ENCODE data around the gene ORMDL2.

ORMDL2 gene

GRCh38 chr12:55852740-55853139 lies 34.9 kb downstream of the ORMDL2 start:
- Histone ChIP-seq H3K9me2 (replicated peaks; ENCODE audit: insufficient read depth, low read length) (no peaks in the 10 kb centered on the region), H3K9me3 (replicated peaks; ENCODE audit: insufficient read depth, low read length) (no peaks in the 10 kb centered on the region), H3K4me3 (ENCODE audit: low read length) (no peak overlapping the region), H3K36me3 (replicated peaks; ENCODE audit: insufficient read depth, low read length) (no peaks in the 10 kb centered on the region), H3K9ac (ENCODE audit: low read length) (no peak overlapping the region), H2AFZ (ENCODE audit: low read length) (no peak overlapping the region), H3K79me2 (ENCODE audit: low read length) (no peaks in the 10 kb centered on the region), H3K4me2 (ENCODE audit: low read depth, low read length) (no peak overlapping the region), H3F3A (ENCODE audit: insufficient read depth, low read length) (no peaks in the 10 kb centered on the region), H4K20me1 (ENCODE audit: insufficient read depth, low read length) (no peaks in the 10 kb centered on the region), H3K4me1 (ENCODE audit: low read length) (no peaks in the 10 kb centered on the region), H3K27me3 (replicated peaks; ENCODE audit: insufficient read depth, low read length) (no peaks in the 10 kb centered on the region), H3K27ac (ENCODE audit: low read length) (no peak overlapping the region)
- no peak for DNase-seq
- no peak for TF ChIP-seq EZH2 (optimal IDR thresholded peaks at IDR 0.05; ENCODE audit: low read depth, low read length)
- TF ChIP-seq EZH2phosphoT487 (IDR thresholded peaks at IDR 0.05; ENCODE audit: low read length), result no peak
- no peak for TF ChIP-seq CTCF (IDR thresholded peaks at IDR 0.05; ENCODE audit: low read length)

DNA sequence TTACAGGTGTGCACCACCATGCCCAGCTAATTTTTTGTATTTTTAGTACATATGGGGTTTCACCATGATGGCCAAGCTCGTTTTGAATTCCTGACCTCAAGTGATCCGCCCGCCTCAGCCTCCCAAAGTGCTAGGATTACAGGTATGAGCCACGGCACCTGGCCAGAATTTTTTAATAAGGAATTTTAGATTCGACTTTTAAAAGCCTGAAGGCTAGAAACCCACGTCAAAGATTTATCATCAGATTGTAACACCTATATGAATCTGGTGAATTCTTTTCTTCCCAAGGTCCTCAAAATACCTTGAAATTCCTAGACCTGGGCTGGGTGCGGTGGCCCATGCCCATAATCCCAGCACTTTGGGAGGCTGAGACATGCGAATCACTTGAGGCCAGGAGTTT lies 43.6 kb downstream of the ORMDL2 start:
- H3K27me3 ChIP-seq (replicated peaks; ENCODE audit: insufficient read depth, low read length), result no peaks in the 10 kb centered on the region
- H3K27ac ChIP-seq (ENCODE audit: low read length), result no peak overlapping the region
- H3K79me2 ChIP-seq (ENCODE audit: low read length), result no peaks in the 10 kb centered on the region
- H3K9me3 ChIP-seq (replicated peaks; ENCODE audit: insufficient read depth, low read length), result no peaks in the 10 kb centered on the region
- no peaks in the 10 kb centered on the region for H3K9me2 ChIP-seq (replicated peaks; ENCODE audit: insufficient read depth, low read length)
- no peak for TF ChIP-seq EZH2phosphoT487 (IDR thresholded peaks at IDR 0.05; ENCODE audit: low read length)
- TF ChIP-seq CTCF (IDR thresholded peaks at IDR 0.05; ENCODE audit: low read length), result no peak
- no peak for TF ChIP-seq EZH2 (optimal IDR thresholded peaks at IDR 0.05; ENCODE audit: low read depth, low read length)
- no peak overlapping the region for H2AFZ ChIP-seq (ENCODE audit: low read length)
- H3K4me3 ChIP-seq (ENCODE audit: low read length), result no peak overlapping the region
- no peaks in the 10 kb centered on the region for H3K4me1 ChIP-seq (ENCODE audit: low read length)
- H4K20me1 ChIP-seq (ENCODE audit: insufficient read depth, low read length), result no peaks in the 10 kb centered on the region
- DNase-seq, result no peak
- no peaks in the 10 kb centered on the region for H3K36me3 ChIP-seq (replicated peaks; ENCODE audit: insufficient read depth, low read length)
- H3K4me2 ChIP-seq (ENCODE audit: low read depth, low read length), result no peak overlapping the region
- H3K9ac ChIP-seq (ENCODE audit: low read length), result no peak overlapping the region
- H3F3A ChIP-seq (ENCODE audit: insufficient read depth, low read length), result no peaks in the 10 kb centered on the region

DNA sequence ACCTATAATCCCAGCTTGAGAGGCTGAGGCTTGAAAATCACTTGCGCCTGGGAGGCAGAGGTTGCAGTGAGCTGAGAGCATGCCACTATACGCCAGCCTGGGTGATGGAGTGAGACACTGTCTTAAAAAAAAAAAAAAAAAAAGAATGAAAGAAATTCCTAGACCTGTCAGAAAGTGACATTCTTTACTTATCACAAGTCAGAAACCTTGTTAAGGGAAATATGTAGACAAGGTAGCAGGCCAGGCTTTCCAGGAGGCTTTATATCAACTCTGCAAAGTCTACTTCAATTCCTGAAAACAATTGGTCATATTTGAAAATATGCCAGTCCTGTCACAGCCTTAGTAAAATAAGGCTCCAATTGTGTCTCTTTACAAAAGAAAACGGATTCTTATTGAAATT lies 44.0 kb downstream of the ORMDL2 start:
- H3K27ac ChIP-seq (ENCODE audit: low read length), result no peak overlapping the region
- TF ChIP-seq EZH2phosphoT487 (IDR thresholded peaks at IDR 0.05; ENCODE audit: low read length), result no peak
- no peak for TF ChIP-seq CTCF (IDR thresholded peaks at IDR 0.05; ENCODE audit: low read length)
- TF ChIP-seq EZH2 (optimal IDR thresholded peaks at IDR 0.05; ENCODE audit: low read depth, low read length), result no peak
- DNase-seq, result no peak
- no peaks in the 10 kb centered on the region for H3K9me2 ChIP-seq (replicated peaks; ENCODE audit: insufficient read depth, low read length)
- H3K9ac ChIP-seq (ENCODE audit: low read length), result no peak overlapping the region
- H3K4me1 ChIP-seq (ENCODE audit: low read length), result no peaks in the 10 kb centered on the region
- no peaks in the 10 kb centered on the region for H3K9me3 ChIP-seq (replicated peaks; ENCODE audit: insufficient read depth, low read length)
- H3K27me3 ChIP-seq (replicated peaks; ENCODE audit: insufficient read depth, low read length), result no peaks in the 10 kb centered on the region
- H3K79me2 ChIP-seq (ENCODE audit: low read length), result no peaks in the 10 kb centered on the region
- no peaks in the 10 kb centered on the region for H3F3A ChIP-seq (ENCODE audit: insufficient read depth, low read length)
- H2AFZ ChIP-seq (ENCODE audit: low read length), result no peak overlapping the region
- H3K4me2 ChIP-seq (ENCODE audit: low read depth, low read length), result no peak overlapping the region
- H3K36me3 ChIP-seq (replicated peaks; ENCODE audit: insufficient read depth, low read length), result no peaks in the 10 kb centered on the region
- no peaks in the 10 kb centered on the region for H4K20me1 ChIP-seq (ENCODE audit: insufficient read depth, low read length)
- H3K4me3 ChIP-seq (ENCODE audit: low read length), result no peak overlapping the region
